Upper lobe of right lung (tissue), 1 donor: ENCODE data around the gene CMTM8. TPM values are rescaled to one million over a fixed set of nuclear protein-coding genes. Genes with fewer than 3 reads are reported as not detected.

Experiments used
- ATAC-seq: fragments of 200-7000 bp; cut with Tn5 transposase; one replicate; pipeline ENCODE4 v1.9.1; 2020; ENCODE audit warnings: mild to moderate bottlenecking, moderate library complexity
- DNase-seq: peaks from one replicate; pipeline ENCODE4 v3.0.0-alpha.2; 2020
- H3K27ac ChIP-seq: fragments of 200-600 bp; one replicate; pipeline ENCODE4 v1.8.0; 2022
- H3K27me3 ChIP-seq: fragments of 200-600 bp; one replicate; pipeline ENCODE4 v1.8.0; 2022; ENCODE audit warnings: mild to moderate bottlenecking
- H3K36me3 ChIP-seq: fragments of 200-600 bp; one replicate; pipeline ENCODE4 v1.8.0; 2022
- H3K4me1 ChIP-seq: fragments of 200-600 bp; one replicate; pipeline ENCODE4 v1.8.0; 2022
- H3K4me3 ChIP-seq: fragments of 200-600 bp; one replicate; pipeline ENCODE4 v1.8.0; 2022; ENCODE audit warnings: mild to moderate bottlenecking
- H3K9me3 ChIP-seq: fragments of 200-600 bp; one replicate; pipeline ENCODE4 v1.8.0; 2022
- intact Hi-C: fragments of 100-400 bp; cut with DNase I; formaldehyde crosslinking; loops from one replicate; pipeline ENCODE4 v1.11.0; 2022
- total RNA-seq: library from RNA; stranded (reverse); fragmentation: NEBNext Ultra II Directional; extraction: Animal tissue kit (Norgen Biotek cat#: 25700); gene quantifications from one replicate; pipeline ENCODE4 v1.2.1, GENCODE V29; 2021
- TF ChIP-seq, protein P1 (sequence below): fragments of 200-600 bp; IDR thresholded peaks from one replicate; pipeline ENCODE4 v1.8.0; 2022; ENCODE audit warnings: antibody characterized with exemption
- donor health status: DM: no; HTN: yes; CAD: no; lungs with severe emphysema.

Gene CMTM8
- total RNA-seq, 1 donor from 2014 or later: 24.9 TPM

GRCh38 chr3:32208447-32208846 is 30.0 kb upstream of the CMTM8 start:
- H3K27ac ChIP-seq: no peak overlapping the region
- H3K4me1 ChIP-seq: no peaks in the 10 kb centered on the region
- TF ChIP-seq, protein P1, sequence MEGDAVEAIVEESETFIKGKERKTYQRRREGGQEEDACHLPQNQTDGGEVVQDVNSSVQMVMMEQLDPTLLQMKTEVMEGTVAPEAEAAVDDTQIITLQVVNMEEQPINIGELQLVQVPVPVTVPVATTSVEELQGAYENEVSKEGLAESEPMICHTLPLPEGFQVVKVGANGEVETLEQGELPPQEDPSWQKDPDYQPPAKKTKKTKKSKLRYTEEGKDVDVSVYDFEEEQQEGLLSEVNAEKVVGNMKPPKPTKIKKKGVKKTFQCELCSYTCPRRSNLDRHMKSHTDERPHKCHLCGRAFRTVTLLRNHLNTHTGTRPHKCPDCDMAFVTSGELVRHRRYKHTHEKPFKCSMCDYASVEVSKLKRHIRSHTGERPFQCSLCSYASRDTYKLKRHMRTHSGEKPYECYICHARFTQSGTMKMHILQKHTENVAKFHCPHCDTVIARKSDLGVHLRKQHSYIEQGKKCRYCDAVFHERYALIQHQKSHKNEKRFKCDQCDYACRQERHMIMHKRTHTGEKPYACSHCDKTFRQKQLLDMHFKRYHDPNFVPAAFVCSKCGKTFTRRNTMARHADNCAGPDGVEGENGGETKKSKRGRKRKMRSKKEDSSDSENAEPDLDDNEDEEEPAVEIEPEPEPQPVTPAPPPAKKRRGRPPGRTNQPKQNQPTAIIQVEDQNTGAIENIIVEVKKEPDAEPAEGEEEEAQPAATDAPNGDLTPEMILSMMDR: no peak
- no peaks in the 10 kb centered on the region for H3K27me3 ChIP-seq
- H3K36me3 ChIP-seq: no peaks in the 10 kb centered on the region
- DNase-seq (no peak), ATAC-seq (no peak)
- intact Hi-C loops: no loop called here
- H3K9me3 ChIP-seq: no peaks in the 10 kb centered on the region
- no peak overlapping the region for H3K4me3 ChIP-seq

- TF ChIP-seq, protein P1: no peak
- ATAC-seq (no peak), DNase-seq (no peak)
- no peaks in the 10 kb centered on the region for H3K4me1 ChIP-seq
- no peak overlapping the region for H3K27ac ChIP-seq
- peaks cover 3% of the 10 kb centered on the region for H3K9me3 ChIP-seq
- intact Hi-C loops: no loop called here
- H3K36me3 ChIP-seq: no peaks in the 10 kb centered on the region
- H3K4me3 ChIP-seq: no peak overlapping the region
- no peaks in the 10 kb centered on the region for H3K27me3 ChIP-seq
Measured at GRCh38 chr3:32215185-32215584, 23.3 kb upstream of the CMTM8 start.

GRCh38 chr3:32216172-32216783 is 22.2 kb upstream of the CMTM8 start:
- no peak overlapping the region for H3K4me3 ChIP-seq
- no peak overlapping the region for H3K27ac ChIP-seq
- no peak for ATAC-seq
- TF ChIP-seq, protein P1: no peak
- H3K27me3 ChIP-seq: no peaks in the 10 kb centered on the region
- H3K9me3 ChIP-seq: peaks cover 3% of the 10 kb centered on the region
- no peaks in the 10 kb centered on the region for H3K36me3 ChIP-seq
- intact Hi-C loops: no loop called here
- no peaks in the 10 kb centered on the region for H3K4me1 ChIP-seq
- DNase-seq: no peak

- no peaks in the 10 kb centered on the region for H3K36me3 ChIP-seq
- DNase-seq (no peak), ATAC-seq (no peak)
- H3K27ac ChIP-seq: no peak overlapping the region
- intact Hi-C loops: no loop called here
- TF ChIP-seq, protein P1: no peak
- H3K4me1 ChIP-seq: no peaks in the 10 kb centered on the region
- H3K27me3 ChIP-seq: no peaks in the 10 kb centered on the region
- H3K9me3 ChIP-seq: peaks cover 3% of the 10 kb centered on the region
- no peak overlapping the region for H3K4me3 ChIP-seq
Measured at GRCh38 chr3:32217339-32217738, 21.1 kb upstream of the CMTM8 start.

DNA sequence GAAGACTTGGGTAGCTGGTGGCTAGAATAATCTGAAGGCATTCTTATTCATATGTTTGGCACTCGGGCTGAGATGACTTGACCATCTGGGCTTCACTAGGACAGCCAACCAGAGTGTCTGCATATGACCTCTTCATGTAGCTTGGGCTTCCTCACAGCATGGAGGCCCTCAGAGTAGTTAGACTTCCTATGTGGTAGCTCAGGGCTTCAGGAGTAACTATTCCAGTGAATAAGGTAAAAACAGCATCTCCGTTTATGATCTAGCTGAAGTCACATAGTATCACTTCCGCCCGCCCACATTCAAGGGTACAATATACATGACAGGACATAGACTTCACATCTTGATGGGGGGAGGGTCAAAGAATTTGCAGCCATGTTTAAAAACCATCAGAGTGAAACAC is 18.9 kb upstream of the CMTM8 start:
- TF ChIP-seq, protein P1: no peak
- Histone ChIP-seq H3K27me3 (no peaks in the 10 kb centered on the region), H3K4me3 (no peak overlapping the region), H3K9me3 (peaks cover 3% of the 10 kb centered on the region), H3K4me1 (no peaks in the 10 kb centered on the region), H3K27ac (no peak overlapping the region), H3K36me3 (no peaks in the 10 kb centered on the region)
- DNase-seq (no peak), ATAC-seq (no peak)
- intact Hi-C loops: no loop called here

- no peak overlapping the region for H3K27ac ChIP-seq
- TF ChIP-seq, protein P1: no peak
- H3K36me3 ChIP-seq: no peaks in the 10 kb centered on the region
- no peaks in the 10 kb centered on the region for H3K27me3 ChIP-seq
- intact Hi-C loops: no loop called here
- H3K4me3 ChIP-seq: no peak overlapping the region
- DNase-seq: no peak
- no peaks in the 10 kb centered on the region for H3K4me1 ChIP-seq
- H3K9me3 ChIP-seq: peaks cover 3% of the 10 kb centered on the region
- ATAC-seq: no peak
Measured at GRCh38 chr3:32220006-32220405, 18.5 kb upstream of the CMTM8 start.
